ENCODE data around the gene ABHD2.
"Not testable (repeated sequence)": the region's sequence is repeated elsewhere in the genome, so short reads cannot be mapped to it uniquely, and the experiment has no call there.

Gene ABHD2

GRCh38 chr15:89248584-89248983 lies 160.3 kb downstream of the ABHD2 start:
- no peak overlapping the region for H3K4me3 ChIP-seq (ENCODE audit: low read length)
- no peak for TF ChIP-seq CTCF (IDR thresholded peaks at IDR 0.05; ENCODE audit: insufficient read depth, low read depth, low read length, missing control alignments)
- DNase-seq (ENCODE audit: low read depth): no peak

GRCh38 chr15:89250142-89250541 lies 161.9 kb downstream of the ABHD2 start:
- H3K4me3 ChIP-seq (ENCODE audit: low read length); DNase-seq (ENCODE audit: low read depth): not testable (repeated sequence)
